ENCODE data around the gene HHIP.

HHIP gene

DNA sequence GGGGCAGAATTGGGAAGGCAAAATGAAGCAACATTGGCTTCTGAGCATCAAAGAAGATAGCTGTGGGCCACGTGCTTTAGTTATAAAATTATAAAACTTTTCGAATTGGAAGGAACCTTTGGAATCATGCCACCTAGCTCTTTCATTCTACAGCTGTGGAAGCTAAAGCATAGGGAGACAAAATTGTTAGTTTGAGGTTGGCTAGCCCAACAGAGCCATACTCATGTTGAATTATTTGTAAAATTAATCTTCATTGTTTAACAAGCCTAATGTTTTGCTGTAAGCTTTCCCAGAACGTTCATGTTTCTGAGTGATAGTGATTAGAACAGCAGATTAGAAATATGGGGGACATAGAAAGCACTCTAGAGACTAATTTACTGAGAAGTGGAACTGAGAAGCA, 35.9 kb downstream of the HHIP start:
- Histone ChIP-seq H3K36me3 (ENCODE audit: control insufficient read depth in 2 of 2, insufficient read depth in 2 of 2, low read length in 2 of 2) (no peaks in the 10 kb centered on the region), H3K9ac (ENCODE audit: low read depth in 1 of 2, low read length in 2 of 2) (no peak overlapping the region), H3K4me3 (ENCODE audit: low read length in 2 of 2) (no peak overlapping the region), H3K4me1 (ENCODE audit: control insufficient read depth in 2 of 2, insufficient read depth in 2 of 2, low read length in 2 of 2) (no peaks in the 10 kb centered on the region), H3K9me3 (ENCODE audit: control insufficient read depth in 2 of 2, low read length in 2 of 2) (no peaks in the 10 kb centered on the region), H3K27me3 (ENCODE audit: control insufficient read depth in 2 of 2, insufficient read depth in 2 of 2, low read length in 2 of 2) (no peaks in the 10 kb centered on the region), H3K27ac (ENCODE audit: low read depth in 2 of 2, low read length in 2 of 2) (no peak overlapping the region)

GRCh38 chr4:144683516-144683915, 37.6 kb downstream of the HHIP start:
- Histone ChIP-seq H3K9ac (ENCODE audit: low read depth in 1 of 2, low read length in 2 of 2) (no peak overlapping the region), H3K27ac (ENCODE audit: low read depth in 2 of 2, low read length in 2 of 2) (no peak overlapping the region)

GRCh38 chr4:144685911-144686310, 40.0 kb downstream of the HHIP start:
- H3K36me3 ChIP-seq (ENCODE audit: control insufficient read depth in 2 of 2, insufficient read depth in 2 of 2, low read length in 2 of 2): no peaks in the 10 kb centered on the region
- no peaks in the 10 kb centered on the region for H3K9me3 ChIP-seq (ENCODE audit: control insufficient read depth in 2 of 2, low read length in 2 of 2)
- no peak overlapping the region for H3K9ac ChIP-seq (ENCODE audit: low read depth in 1 of 2, low read length in 2 of 2)
- H3K27me3 ChIP-seq (ENCODE audit: control insufficient read depth in 2 of 2, insufficient read depth in 2 of 2, low read length in 2 of 2): no peaks in the 10 kb centered on the region
- H3K4me3 ChIP-seq (ENCODE audit: low read length in 2 of 2): no peak overlapping the region
- H3K27ac ChIP-seq (ENCODE audit: low read depth in 2 of 2, low read length in 2 of 2): no peak overlapping the region
- H3K4me1 ChIP-seq (ENCODE audit: control insufficient read depth in 2 of 2, insufficient read depth in 2 of 2, low read length in 2 of 2): no peaks in the 10 kb centered on the region

More at GRCh38 chr4:144683516-144683915, 37.6 kb downstream of the HHIP start:
- no peaks in the 10 kb centered on the region for H3K27me3 ChIP-seq (ENCODE audit: control insufficient read depth in 2 of 2, insufficient read depth in 2 of 2, low read length in 2 of 2)
- no peaks in the 10 kb centered on the region for H3K36me3 ChIP-seq (ENCODE audit: control insufficient read depth in 2 of 2, insufficient read depth in 2 of 2, low read length in 2 of 2)
- H3K4me1 ChIP-seq (ENCODE audit: control insufficient read depth in 2 of 2, insufficient read depth in 2 of 2, low read length in 2 of 2): no peaks in the 10 kb centered on the region
- no peak overlapping the region for H3K4me3 ChIP-seq (ENCODE audit: low read length in 2 of 2)
- no peaks in the 10 kb centered on the region for H3K9me3 ChIP-seq (ENCODE audit: control insufficient read depth in 2 of 2, low read length in 2 of 2)

- no peak overlapping the region for H3K4me3 ChIP-seq (ENCODE audit: low read length in 2 of 2)
- H3K9ac ChIP-seq (ENCODE audit: low read depth in 1 of 2, low read length in 2 of 2): no peak overlapping the region
- no peaks in the 10 kb centered on the region for H3K36me3 ChIP-seq (ENCODE audit: control insufficient read depth in 2 of 2, insufficient read depth in 2 of 2, low read length in 2 of 2)
- H3K9me3 ChIP-seq (ENCODE audit: control insufficient read depth in 2 of 2, low read length in 2 of 2): no peaks in the 10 kb centered on the region
- H3K27me3 ChIP-seq (ENCODE audit: control insufficient read depth in 2 of 2, insufficient read depth in 2 of 2, low read length in 2 of 2): no peaks in the 10 kb centered on the region
- H3K4me1 ChIP-seq (ENCODE audit: control insufficient read depth in 2 of 2, insufficient read depth in 2 of 2, low read length in 2 of 2): no peaks in the 10 kb centered on the region
- no peak overlapping the region for H3K27ac ChIP-seq (ENCODE audit: low read depth in 2 of 2, low read length in 2 of 2)
Observed at GRCh38 chr4:144686921-144687320, 41.0 kb downstream of the HHIP start.

GRCh38 chr4:144687466-144687865, 41.5 kb downstream of the HHIP start:
- no peaks in the 10 kb centered on the region for H3K27me3 ChIP-seq (ENCODE audit: control insufficient read depth in 2 of 2, insufficient read depth in 2 of 2, low read length in 2 of 2)
- H3K36me3 ChIP-seq (ENCODE audit: control insufficient read depth in 2 of 2, insufficient read depth in 2 of 2, low read length in 2 of 2): no peaks in the 10 kb centered on the region
- H3K9me3 ChIP-seq (ENCODE audit: control insufficient read depth in 2 of 2, low read length in 2 of 2): no peaks in the 10 kb centered on the region
- no peak overlapping the region for H3K4me3 ChIP-seq (ENCODE audit: low read length in 2 of 2)
- H3K4me1 ChIP-seq (ENCODE audit: control insufficient read depth in 2 of 2, insufficient read depth in 2 of 2, low read length in 2 of 2): no peaks in the 10 kb centered on the region
- H3K9ac ChIP-seq (ENCODE audit: low read depth in 1 of 2, low read length in 2 of 2): no peak overlapping the region
- no peak overlapping the region for H3K27ac ChIP-seq (ENCODE audit: low read depth in 2 of 2, low read length in 2 of 2)

DNA sequence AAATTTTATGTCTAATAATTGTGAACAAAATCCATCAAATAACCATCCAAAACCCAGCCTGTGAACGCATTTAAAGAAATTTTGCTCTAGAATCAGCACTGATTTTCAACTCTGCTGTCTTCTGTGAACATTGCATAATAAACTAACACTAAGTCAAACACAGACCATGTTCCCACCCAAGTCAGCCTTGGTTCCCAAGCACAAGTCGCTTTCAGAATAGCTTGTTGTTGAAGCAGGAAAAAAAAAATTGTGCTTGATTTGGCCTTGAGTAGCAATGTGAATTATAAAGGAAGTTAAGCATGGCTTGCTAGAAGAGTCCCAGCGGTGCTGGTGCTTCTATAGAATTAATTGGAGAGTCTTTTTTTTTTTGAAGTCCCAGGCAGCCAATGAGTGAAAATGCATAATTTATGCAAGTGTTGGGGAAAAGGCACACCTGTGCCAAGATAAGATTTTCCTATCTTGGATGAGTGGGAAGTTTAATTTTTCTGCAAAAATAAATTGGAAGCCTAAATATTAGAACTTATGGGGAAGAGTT, 42.1 kb downstream of the HHIP start:
- H3K4me3 ChIP-seq (ENCODE audit: low read length in 2 of 2): no peak overlapping the region
- no peaks in the 10 kb centered on the region for H3K27me3 ChIP-seq (ENCODE audit: control insufficient read depth in 2 of 2, insufficient read depth in 2 of 2, low read length in 2 of 2)
- H3K9ac ChIP-seq (ENCODE audit: low read depth in 1 of 2, low read length in 2 of 2): no peak overlapping the region
- H3K4me1 ChIP-seq (ENCODE audit: control insufficient read depth in 2 of 2, insufficient read depth in 2 of 2, low read length in 2 of 2): no peaks in the 10 kb centered on the region
- H3K27ac ChIP-seq (ENCODE audit: low read depth in 2 of 2, low read length in 2 of 2): no peak overlapping the region
- no peaks in the 10 kb centered on the region for H3K36me3 ChIP-seq (ENCODE audit: control insufficient read depth in 2 of 2, insufficient read depth in 2 of 2, low read length in 2 of 2)
- no peaks in the 10 kb centered on the region for H3K9me3 ChIP-seq (ENCODE audit: control insufficient read depth in 2 of 2, low read length in 2 of 2)

- no peaks in the 10 kb centered on the region for H3K27me3 ChIP-seq (ENCODE audit: control insufficient read depth in 2 of 2, insufficient read depth in 2 of 2, low read length in 2 of 2)
- no peak overlapping the region for H3K9ac ChIP-seq (ENCODE audit: low read depth in 1 of 2, low read length in 2 of 2)
- H3K9me3 ChIP-seq (ENCODE audit: control insufficient read depth in 2 of 2, low read length in 2 of 2): no peaks in the 10 kb centered on the region
- H3K36me3 ChIP-seq (ENCODE audit: control insufficient read depth in 2 of 2, insufficient read depth in 2 of 2, low read length in 2 of 2): no peaks in the 10 kb centered on the region
- H3K4me3 ChIP-seq (ENCODE audit: low read length in 2 of 2): no peak overlapping the region
- no peaks in the 10 kb centered on the region for H3K4me1 ChIP-seq (ENCODE audit: control insufficient read depth in 2 of 2, insufficient read depth in 2 of 2, low read length in 2 of 2)
- no peak overlapping the region for H3K27ac ChIP-seq (ENCODE audit: low read depth in 2 of 2, low read length in 2 of 2)
Observed at GRCh38 chr4:144689125-144689524, 43.2 kb downstream of the HHIP start.

- H3K27ac ChIP-seq (ENCODE audit: low read depth in 2 of 2, low read length in 2 of 2): no peak overlapping the region
- no peak overlapping the region for H3K4me3 ChIP-seq (ENCODE audit: low read length in 2 of 2)
- H3K9me3 ChIP-seq (ENCODE audit: control insufficient read depth in 2 of 2, low read length in 2 of 2): no peaks in the 10 kb centered on the region
- no peaks in the 10 kb centered on the region for H3K4me1 ChIP-seq (ENCODE audit: control insufficient read depth in 2 of 2, insufficient read depth in 2 of 2, low read length in 2 of 2)
- H3K27me3 ChIP-seq (ENCODE audit: control insufficient read depth in 2 of 2, insufficient read depth in 2 of 2, low read length in 2 of 2): no peaks in the 10 kb centered on the region
- no peaks in the 10 kb centered on the region for H3K36me3 ChIP-seq (ENCODE audit: control insufficient read depth in 2 of 2, insufficient read depth in 2 of 2, low read length in 2 of 2)
- no peak overlapping the region for H3K9ac ChIP-seq (ENCODE audit: low read depth in 1 of 2, low read length in 2 of 2)
Observed at GRCh38 chr4:144695721-144696120, 49.8 kb downstream of the HHIP start.

DNA sequence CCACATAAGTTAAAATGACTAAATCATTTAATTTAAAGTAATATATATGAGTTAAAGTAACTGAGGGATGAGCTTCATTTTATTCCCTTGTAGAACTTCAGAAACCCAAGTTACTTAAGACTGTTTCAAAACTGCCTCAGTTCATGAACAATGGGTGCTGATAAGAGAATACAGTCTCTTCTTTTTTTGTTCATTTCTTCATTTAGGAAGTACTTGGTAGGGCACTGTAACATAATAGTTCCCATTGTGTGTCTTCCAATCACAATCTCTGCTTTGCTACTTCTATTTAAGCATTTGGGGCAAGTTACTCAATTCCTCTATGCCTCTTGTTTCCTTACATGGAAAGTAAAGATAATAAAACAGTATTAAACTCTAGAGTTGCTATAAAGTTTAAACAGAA, 50.4 kb downstream of the HHIP start:
- Histone ChIP-seq H3K4me1 (ENCODE audit: control insufficient read depth in 2 of 2, insufficient read depth in 2 of 2, low read length in 2 of 2) (no peaks in the 10 kb centered on the region), H3K9ac (ENCODE audit: low read depth in 1 of 2, low read length in 2 of 2) (no peak overlapping the region), H3K4me3 (ENCODE audit: low read length in 2 of 2) (no peak overlapping the region), H3K27me3 (ENCODE audit: control insufficient read depth in 2 of 2, insufficient read depth in 2 of 2, low read length in 2 of 2) (no peaks in the 10 kb centered on the region), H3K9me3 (ENCODE audit: control insufficient read depth in 2 of 2, low read length in 2 of 2) (no peaks in the 10 kb centered on the region), H3K36me3 (ENCODE audit: control insufficient read depth in 2 of 2, insufficient read depth in 2 of 2, low read length in 2 of 2) (no peaks in the 10 kb centered on the region), H3K27ac (ENCODE audit: low read depth in 2 of 2, low read length in 2 of 2) (no peak overlapping the region)

DNA sequence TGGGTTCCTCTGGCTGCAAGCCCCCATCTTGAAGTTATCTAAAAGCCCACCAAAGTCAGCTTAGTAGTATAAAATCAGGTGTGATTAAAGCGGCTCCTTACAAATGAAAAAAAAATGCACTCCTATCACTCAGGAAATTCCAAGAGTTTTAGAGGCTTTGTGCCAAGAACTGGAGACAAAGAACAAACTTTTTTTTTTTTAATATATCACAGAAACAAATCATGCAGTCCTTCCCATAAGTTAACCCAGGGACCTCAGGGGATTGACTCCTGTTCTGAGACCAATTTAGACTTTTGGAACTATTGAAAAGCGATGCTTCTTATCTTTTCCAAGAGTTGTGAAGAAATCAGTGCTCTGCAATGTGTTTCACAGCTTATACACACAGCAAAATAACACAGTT, 53.6 kb downstream of the HHIP start:
- no peaks in the 10 kb centered on the region for H3K36me3 ChIP-seq (ENCODE audit: control insufficient read depth in 2 of 2, insufficient read depth in 2 of 2, low read length in 2 of 2)
- H3K27ac ChIP-seq (ENCODE audit: low read depth in 2 of 2, low read length in 2 of 2): no peak overlapping the region
- H3K27me3 ChIP-seq (ENCODE audit: control insufficient read depth in 2 of 2, insufficient read depth in 2 of 2, low read length in 2 of 2): no peaks in the 10 kb centered on the region
- no peaks in the 10 kb centered on the region for H3K9me3 ChIP-seq (ENCODE audit: control insufficient read depth in 2 of 2, low read length in 2 of 2)
- H3K9ac ChIP-seq (ENCODE audit: low read depth in 1 of 2, low read length in 2 of 2): no peak overlapping the region
- H3K4me3 ChIP-seq (ENCODE audit: low read length in 2 of 2): no peak overlapping the region
- no peaks in the 10 kb centered on the region for H3K4me1 ChIP-seq (ENCODE audit: control insufficient read depth in 2 of 2, insufficient read depth in 2 of 2, low read length in 2 of 2)

DNA sequence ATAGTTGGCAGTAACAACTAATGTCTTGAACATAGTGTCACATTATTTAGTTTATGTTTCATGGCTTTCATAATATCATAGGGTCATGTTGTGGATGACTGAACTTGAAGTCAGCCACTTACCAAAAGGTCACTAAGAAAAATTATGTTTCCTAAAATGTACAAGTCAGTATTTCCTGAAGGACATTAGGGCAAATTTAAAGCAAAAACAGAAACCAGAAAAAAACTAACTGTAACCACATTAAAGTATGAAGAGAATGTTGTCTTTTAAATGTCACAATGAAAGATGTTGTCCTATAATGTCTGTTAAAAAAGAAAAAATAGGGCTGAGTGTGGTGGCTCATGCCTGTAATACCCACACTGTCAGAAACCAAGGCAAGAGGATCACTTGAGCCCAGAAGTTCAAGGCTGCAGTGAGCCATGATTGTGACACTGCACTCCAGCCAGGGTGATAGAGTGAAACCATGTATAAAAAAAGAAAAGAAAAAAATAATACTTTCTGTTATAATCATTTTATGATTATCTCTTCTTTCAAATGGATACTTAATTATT, 55.8 kb downstream of the HHIP start:
- Histone ChIP-seq H3K27ac (ENCODE audit: low read depth in 2 of 2, low read length in 2 of 2) (no peak overlapping the region), H3K27me3 (ENCODE audit: control insufficient read depth in 2 of 2, insufficient read depth in 2 of 2, low read length in 2 of 2) (no peaks in the 10 kb centered on the region), H3K4me3 (ENCODE audit: low read length in 2 of 2) (no peak overlapping the region), H3K9me3 (ENCODE audit: control insufficient read depth in 2 of 2, low read length in 2 of 2) (no peaks in the 10 kb centered on the region), H3K9ac (ENCODE audit: low read depth in 1 of 2, low read length in 2 of 2) (no peak overlapping the region), H3K36me3 (ENCODE audit: control insufficient read depth in 2 of 2, insufficient read depth in 2 of 2, low read length in 2 of 2) (no peaks in the 10 kb centered on the region), H3K4me1 (ENCODE audit: control insufficient read depth in 2 of 2, insufficient read depth in 2 of 2, low read length in 2 of 2) (no peaks in the 10 kb centered on the region)
